ENCODE measurements around the gene ETS2.

GRCh38 chr21:38840456-38841300 is 34.9 kb downstream of the ETS2 start:
- TF ChIP-seq ZNF274 (IDR thresholded peaks at IDR 0.05; ENCODE audit: low read depth, low read length) (no peak), SUZ12 (IDR thresholded peaks at IDR 0.05; ENCODE audit: extremely low read depth, insufficient read depth, insufficient read length) (no peak)

Measured in NT2/D1 (cell line).